ENCODE data around the gene EDIL3.

GRCh38 chr5:84251503-84251902 lies 133.2 kb downstream of the EDIL3 start:
- no peak for TF ChIP-seq EP300 (IDR thresholded peaks at IDR 0.05)
- no peak for TF ChIP-seq CTCF (IDR thresholded peaks at IDR 0.05)

All from upper lobe of left lung (tissue), 4 donors.